ENCODE results near the gene RPL32. TPM values are rescaled to one million over a fixed set of nuclear protein-coding genes. Genes with fewer than 3 reads are reported as not detected.

The RPL32 gene
- total RNA-seq, 4 donors from 2014 or later = 675 to 1,285 (median 784) TPM

DNA sequence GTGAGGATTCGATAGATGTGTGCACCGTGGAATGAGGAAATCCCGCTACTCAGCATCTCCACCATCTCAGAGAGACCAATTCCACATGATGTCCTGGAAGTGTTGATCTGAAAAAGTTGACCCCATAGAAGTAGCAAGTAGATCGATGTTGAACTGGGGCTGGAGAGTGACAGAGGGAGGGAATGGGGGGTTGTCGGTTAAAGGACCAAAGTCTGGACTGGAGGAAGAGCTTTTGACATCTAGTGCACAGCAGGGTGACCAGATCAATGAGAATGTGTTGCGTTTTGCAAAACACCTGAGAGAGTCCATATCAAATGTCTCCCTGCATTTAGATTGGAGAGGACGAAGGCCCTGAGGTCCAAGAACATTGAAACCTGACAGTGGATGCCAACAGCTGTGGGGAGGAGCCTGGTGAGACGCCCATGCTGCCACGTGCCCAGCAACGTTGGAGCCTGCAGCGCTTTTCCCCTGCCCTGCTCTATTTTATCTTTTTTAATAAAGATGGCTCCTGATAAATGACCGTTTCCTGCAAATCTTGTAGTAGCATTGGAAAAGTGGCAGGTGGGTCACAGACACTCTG lies 30.1 kb upstream of the RPL32 start:
- TF ChIP-seq, protein P1, sequence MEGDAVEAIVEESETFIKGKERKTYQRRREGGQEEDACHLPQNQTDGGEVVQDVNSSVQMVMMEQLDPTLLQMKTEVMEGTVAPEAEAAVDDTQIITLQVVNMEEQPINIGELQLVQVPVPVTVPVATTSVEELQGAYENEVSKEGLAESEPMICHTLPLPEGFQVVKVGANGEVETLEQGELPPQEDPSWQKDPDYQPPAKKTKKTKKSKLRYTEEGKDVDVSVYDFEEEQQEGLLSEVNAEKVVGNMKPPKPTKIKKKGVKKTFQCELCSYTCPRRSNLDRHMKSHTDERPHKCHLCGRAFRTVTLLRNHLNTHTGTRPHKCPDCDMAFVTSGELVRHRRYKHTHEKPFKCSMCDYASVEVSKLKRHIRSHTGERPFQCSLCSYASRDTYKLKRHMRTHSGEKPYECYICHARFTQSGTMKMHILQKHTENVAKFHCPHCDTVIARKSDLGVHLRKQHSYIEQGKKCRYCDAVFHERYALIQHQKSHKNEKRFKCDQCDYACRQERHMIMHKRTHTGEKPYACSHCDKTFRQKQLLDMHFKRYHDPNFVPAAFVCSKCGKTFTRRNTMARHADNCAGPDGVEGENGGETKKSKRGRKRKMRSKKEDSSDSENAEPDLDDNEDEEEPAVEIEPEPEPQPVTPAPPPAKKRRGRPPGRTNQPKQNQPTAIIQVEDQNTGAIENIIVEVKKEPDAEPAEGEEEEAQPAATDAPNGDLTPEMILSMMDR (IDR thresholded peaks at IDR 0.05; ENCODE audit: low read depth) = no peak

DNA sequence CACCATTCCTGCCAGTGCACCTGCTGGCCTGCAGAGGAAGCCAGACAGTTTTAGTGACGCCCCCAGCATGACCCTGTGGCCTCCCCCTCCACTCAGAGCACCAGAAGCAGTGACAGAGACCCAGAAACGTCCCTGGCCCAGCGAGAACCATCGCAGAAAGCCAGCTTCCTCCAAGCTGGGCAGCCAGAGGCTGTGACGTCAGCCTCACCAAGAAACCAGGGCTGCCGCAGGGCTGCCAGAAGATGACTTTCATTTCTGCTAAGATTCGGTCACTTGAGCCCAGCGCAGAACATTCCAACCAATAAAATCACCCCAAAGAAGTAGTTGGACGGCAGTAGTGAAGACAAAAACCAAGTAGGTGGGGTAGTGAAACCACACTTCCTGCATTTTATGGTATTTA lies 29.6 kb upstream of the RPL32 start:
- TF ChIP-seq, protein P1 (IDR thresholded peaks at IDR 0.05; ENCODE audit: low read depth) = no peak

DNA sequence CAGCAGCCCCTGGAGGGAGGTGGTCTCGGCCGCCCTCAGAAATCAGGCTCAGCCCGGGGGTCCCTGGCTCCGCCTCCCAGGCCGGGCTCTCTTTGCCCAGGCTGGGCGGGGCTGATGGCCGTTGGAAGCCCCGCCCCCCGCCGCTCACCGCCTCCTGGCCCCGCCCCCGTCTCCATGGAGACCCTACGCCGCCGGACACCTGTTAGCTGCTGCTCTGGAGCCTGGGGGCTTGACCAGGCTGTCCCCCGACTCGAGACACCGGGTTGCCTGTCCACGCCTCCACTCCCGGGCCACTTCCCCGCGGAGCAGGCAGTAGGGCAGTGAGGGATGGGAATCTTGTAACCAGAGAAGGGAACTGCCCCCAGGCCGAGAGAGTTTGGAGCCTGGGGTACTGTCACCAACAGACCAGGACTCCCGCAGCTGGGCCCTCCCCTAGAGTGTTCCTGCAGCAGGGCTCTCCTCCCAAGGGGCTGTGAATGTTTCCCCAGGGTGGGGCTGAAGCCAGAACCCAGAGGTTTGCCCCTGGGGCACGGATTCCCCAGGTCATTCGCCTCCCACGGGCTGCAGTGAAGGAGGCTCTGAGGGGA lies 27.8 kb upstream of the RPL32 start:
- TF ChIP-seq, protein P1 (IDR thresholded peaks at IDR 0.05; ENCODE audit: low read depth) = no peak

DNA sequence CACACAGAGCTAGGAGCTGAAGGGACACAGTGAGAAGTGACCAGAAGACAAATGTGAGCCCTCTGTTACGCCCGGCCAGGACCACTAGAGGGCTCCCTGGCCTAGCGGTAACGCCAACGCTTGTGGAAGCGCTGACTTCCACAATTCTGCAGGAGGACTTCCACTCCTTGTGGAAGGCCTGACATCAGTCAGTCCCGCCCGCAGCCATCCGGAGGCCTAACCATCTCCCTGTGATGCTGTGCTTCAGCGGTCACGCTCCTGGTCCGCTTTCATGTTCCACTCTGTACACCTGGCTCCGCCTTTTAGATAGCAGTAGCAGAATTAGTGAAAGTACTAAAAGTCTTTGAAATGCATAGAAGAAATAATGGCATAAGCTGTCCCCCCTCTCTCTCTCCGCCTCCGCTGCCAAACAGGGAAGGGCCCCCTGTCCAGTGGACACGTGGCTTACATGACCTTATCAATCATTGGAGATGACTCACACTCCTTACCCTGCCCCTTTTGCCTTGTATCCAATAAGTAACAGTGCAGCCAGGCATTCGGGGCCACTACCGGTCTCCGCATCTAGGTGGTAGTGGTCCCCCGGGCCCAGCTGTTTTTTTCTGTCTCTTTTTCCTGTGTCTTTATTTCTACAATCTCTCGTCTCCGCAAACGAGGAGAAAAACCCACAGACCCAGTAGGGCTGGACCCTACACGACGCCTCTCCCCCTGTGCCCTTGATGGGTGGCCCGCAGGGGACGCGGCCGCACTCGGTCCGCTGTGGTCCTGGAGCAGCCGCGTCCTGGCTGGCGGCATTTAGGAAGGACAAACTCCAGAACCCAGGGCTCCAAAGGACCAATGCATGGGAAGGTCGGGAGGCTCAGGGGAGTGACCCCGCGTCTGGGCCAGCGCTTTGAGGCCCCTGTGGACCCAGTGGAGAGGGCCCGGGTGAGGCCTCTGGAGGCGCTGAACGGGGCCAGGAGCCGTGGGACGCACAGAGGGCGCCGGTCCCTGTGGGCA lies 27.0 kb upstream of the RPL32 start:
- TF ChIP-seq, protein P1 (IDR thresholded peaks at IDR 0.05; ENCODE audit: low read depth) = no peak

DNA sequence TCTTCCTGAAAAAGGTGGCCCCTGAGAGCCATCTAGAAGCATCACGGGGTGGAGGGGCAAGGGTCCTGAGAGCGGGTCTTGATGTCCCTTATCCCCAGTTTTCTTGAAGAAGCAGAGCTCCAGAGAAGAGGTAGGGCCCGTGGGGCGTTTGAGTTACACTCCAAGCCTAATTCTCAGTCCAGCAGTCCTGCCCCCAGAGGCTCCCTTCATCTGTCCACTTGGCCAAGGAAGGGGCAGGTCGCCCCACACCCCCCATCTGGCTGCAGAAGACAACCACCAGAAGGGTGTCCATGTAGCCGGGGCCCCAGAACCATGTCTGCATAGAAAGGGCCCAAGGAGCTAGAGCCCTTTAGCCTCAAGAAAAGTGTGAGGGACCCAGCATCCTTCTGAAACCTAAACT lies 25.5 kb upstream of the RPL32 start:
- TF ChIP-seq, protein P1 (IDR thresholded peaks at IDR 0.05; ENCODE audit: low read depth) = no peak

DNA sequence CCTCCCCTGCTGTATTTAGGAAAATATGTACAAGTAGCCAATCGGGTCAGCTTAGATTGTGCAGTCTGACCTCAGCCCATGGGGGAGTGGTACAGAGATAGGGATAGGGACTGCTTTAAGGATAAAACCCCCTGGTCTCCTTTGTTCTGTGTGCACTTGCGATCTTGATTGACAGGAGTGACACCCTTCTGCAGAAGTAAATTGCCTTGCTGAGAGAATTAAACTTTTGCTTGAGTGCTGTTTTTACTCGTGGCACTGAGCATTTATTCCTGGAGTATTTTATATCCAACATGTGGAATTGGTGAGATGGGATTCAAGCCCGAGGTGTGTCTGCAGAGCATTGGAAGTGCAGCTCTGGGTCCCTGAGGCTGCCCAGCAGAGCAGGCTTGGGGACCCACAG lies 23.9 kb upstream of the RPL32 start:
- TF ChIP-seq, protein P1 (IDR thresholded peaks at IDR 0.05; ENCODE audit: low read depth) = no peak

DNA sequence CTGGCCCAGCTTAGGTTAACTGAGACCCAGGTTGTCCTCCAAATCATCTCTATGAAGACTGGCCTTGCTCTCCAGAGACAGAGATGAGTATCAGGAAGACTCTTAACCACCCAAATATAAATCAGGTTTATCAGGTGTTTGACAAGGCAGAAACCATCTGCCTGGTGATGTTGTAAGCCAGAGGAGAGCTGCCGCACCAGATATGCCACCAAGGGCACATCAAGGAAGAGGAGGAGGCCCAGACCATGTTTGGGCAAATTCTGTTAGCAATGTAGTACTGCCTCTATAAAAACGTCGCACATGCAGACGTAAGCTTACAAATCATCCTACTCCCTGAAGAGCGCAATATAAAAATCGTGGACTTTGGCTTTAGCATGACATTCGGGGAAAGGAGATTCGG lies 21.0 kb upstream of the RPL32 start:
- TF ChIP-seq, protein P1 (IDR thresholded peaks at IDR 0.05; ENCODE audit: low read depth) = no peak

Data from subcutaneous adipose tissue (tissue), 4 donors.